Stomach (tissue), 4 donors: Measurements from ENCODE around the gene FMN2.

ENCODE experiments used
- EP300 ChIP-seq: sonication (generic); formaldehyde crosslinking; IDR thresholded peaks from one replicate; pipeline ENCODE4 v1.6.1; 2017; ENCODE audit warnings: antibody characterized with exemption
- POLR2A ChIP-seq, 4 donors: fragments of 450-650 bp; IDR thresholded peaks; one replicate each; pipeline ENCODE4 v1.6.1; 2016; ENCODE audit warnings: antibody characterized with exemption in 4 of 4, control low read depth in 2 of 4, mild to moderate bottlenecking in 1 of 4, moderate library complexity in 1 of 4
- TF ChIP-seq, protein P1 (sequence below), 7 experiments: fragments of 450-650 bp in 4 of 7; fragments of 200-600 bp in 3 of 7; sonication (generic) in 3 of 7; IDR thresholded peaks; one replicate each; pipeline ENCODE4 v1.5.1; 2016 to 2019; ENCODE audit warnings: antibody characterized with exemption in 7 of 7, control low read depth in 2 of 7, mild to moderate bottlenecking in 1 of 7

GRCh38 chr1:240319998-240320397 is 228.3 kb downstream of the FMN2 start:
- TF ChIP-seq POLR2A (IDR thresholded peaks at IDR 0.05), result no peak
- TF ChIP-seq, protein P1, sequence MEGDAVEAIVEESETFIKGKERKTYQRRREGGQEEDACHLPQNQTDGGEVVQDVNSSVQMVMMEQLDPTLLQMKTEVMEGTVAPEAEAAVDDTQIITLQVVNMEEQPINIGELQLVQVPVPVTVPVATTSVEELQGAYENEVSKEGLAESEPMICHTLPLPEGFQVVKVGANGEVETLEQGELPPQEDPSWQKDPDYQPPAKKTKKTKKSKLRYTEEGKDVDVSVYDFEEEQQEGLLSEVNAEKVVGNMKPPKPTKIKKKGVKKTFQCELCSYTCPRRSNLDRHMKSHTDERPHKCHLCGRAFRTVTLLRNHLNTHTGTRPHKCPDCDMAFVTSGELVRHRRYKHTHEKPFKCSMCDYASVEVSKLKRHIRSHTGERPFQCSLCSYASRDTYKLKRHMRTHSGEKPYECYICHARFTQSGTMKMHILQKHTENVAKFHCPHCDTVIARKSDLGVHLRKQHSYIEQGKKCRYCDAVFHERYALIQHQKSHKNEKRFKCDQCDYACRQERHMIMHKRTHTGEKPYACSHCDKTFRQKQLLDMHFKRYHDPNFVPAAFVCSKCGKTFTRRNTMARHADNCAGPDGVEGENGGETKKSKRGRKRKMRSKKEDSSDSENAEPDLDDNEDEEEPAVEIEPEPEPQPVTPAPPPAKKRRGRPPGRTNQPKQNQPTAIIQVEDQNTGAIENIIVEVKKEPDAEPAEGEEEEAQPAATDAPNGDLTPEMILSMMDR (IDR thresholded peaks at IDR 0.05), result no peak
- TF ChIP-seq EP300, result no peak
